GM19043 (cell line): ENCODE data around the gene SEC23IP.
"Not testable (repeated sequence)": the region's sequence is repeated elsewhere in the genome, so short reads cannot be mapped to it uniquely, and the experiment has no call there.

ENCODE experiments used
- ATAC-seq: cut with Tn5 transposase; IDR thresholded peaks from one replicate; pipeline ENCODE4 v1.9.1; 2021; ENCODE audit warnings: low read depth; ENCODE audit not compliant: unreplicated experiment

The SEC23IP gene

DNA sequence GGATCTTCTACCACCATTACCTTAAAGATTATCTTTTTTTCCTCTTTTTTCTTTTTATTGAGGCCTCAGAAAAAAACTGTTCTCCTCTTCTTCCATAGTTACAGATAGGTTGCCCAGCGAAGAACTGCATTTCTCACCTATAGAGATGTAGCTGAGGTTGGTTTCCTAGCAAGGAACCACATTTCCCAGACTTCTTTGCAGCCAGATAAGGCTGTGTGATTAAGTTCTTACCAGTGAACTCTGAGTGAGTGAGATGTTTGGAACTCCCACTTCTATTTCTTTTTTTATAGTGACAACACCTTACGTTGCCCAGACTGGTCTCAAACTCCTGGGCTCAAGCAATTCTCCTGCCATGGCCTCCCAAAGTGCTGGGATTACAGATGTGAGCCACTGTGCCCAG is 14.0 kb upstream of the SEC23IP start:
- no peak for ATAC-seq

- ATAC-seq = not testable (repeated sequence)
These were observed 8.5 kb upstream of the SEC23IP start for GRCh38 chr10:119883901-119884611.

DNA sequence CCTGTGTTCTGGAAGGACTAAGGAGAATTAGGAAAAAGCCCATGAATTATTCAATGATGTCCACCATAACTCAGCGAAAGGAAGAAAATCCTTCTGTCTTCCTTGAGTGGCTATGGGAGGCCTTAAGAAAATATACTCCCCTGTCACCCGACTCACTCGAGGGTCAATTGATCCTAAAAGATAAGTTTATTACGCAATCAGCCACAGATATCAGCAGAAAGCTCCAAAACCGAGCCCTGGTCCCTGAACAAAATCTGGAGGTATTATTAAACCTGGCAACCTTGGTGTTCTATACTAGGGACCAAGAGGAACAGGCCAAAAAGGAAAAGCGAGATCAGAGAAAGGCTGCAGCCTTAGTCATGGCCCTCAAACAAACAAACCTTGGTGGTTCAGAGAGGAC is 6.5 kb upstream of the SEC23IP start:
- ATAC-seq = not testable (repeated sequence)

- not testable (repeated sequence) for ATAC-seq
These were observed 3.8 kb upstream of the SEC23IP start for GRCh38 chr10:119888715-119889114.

DNA sequence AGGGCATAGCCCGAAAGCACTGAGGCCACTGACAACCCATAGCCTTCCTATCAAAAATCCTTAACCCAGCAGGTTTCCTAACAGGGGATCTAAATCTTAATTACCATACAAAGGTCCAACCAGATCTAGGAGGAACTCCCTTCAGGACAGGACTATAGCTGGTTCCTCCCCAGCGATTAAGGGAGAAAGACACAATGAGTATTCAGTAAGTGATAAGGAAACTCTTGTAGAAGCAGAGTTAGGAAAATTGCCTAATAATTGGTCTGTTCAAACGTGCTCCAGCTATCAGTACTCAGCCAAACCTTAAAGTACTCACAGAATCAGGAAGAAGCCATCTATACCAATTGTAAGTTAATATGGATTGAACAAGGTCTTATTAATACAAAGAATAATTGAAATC is 3.3 kb upstream of the SEC23IP start:
- not testable (repeated sequence) for ATAC-seq

DNA sequence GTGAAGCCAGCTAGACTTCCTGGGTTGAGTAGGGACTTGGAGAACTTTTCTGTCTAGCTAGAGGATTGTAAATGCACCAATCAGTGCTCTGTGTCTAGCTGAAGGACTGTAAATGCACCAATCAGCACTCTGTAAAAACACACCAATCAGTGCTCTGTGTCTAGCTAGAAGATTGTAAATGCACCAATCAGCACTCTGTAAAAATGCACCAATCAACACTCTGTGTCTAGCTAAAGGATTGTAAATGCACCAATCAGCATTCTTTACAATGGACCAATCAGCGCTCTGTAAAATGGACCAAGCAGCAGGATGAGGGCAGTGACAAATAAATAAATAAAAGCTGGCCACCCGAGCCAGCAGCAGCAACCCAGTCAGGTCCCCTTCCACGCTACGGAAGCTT is 2.2 kb upstream of the SEC23IP start:
- ATAC-seq = not testable (repeated sequence)

DNA sequence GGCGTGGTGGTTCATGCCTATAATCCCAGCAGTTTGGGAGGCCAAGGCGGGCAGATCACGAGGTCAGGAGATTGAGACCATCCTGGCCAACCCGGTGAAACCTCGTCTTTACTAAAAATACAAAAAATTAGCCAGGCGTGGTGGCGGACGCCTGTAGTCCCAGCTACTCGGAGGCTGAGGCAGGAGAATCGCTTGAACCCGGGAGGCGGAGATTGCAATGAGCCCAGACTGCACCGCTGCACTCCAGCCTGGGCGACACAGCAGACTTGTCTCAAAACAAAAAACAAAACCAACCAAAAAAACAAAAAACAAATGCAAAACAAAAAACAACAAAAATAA is 712 bp upstream of the SEC23IP start:
- not testable (repeated sequence) for ATAC-seq

DNA sequence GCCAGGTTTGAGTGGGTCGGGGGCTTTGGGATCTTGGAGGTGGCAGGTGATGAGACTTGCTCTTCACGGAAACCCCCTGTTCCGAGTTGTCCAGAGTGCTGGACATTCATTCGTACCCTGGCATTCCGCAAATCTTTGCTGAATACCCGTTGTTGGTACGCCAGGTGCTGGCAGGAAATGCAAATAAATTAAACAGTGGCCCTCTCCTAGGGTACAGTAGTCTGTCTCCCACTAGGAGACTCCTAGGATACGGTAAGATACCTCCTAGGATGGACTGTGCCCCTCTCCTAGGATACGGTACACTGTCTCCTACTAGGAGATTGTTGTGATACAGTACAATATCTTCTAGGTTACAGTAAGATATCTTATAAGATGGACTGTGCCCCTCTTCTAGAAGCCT is 544 bp downstream of the SEC23IP start:
- ATAC-seq = no peak

GRCh38 chr10:119893845-119894427 is 1.4 kb downstream of the SEC23IP start:
- ATAC-seq = no peak

DNA sequence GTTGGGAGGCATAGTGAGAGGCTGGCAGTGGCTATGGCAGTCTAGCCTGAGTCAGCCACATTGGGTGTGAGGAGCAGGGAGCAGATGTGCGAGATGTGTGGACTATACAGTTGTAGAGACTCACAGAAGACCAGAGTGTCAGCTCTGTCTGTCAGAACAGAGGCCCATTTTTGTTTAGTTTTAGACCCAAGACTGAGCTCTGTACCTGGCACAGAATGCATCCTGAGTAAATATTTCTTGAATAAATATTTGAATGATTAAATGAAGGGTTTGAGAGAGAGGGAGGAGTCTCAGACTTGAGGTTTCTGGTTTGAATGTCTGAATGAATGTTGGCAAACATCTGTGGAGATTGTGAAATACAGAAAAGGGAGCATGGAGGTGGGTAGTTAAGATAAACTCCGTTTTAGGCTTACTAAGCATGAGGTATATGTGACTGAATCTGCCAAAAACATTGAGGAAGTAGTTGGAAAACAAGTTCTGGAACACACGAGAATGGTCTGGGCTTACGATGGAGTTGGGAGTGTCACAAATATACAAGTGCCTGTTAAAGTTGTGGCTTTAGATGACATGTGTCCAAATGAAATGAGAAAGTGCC is 3.6 kb downstream of the SEC23IP start:
- ATAC-seq = no peak

- ATAC-seq = no peak
These were observed 4.6 kb downstream of the SEC23IP start for GRCh38 chr10:119896937-119897770.

GRCh38 chr10:119898577-119898976 is 6.0 kb downstream of the SEC23IP start:
- ATAC-seq = no peak

DNA sequence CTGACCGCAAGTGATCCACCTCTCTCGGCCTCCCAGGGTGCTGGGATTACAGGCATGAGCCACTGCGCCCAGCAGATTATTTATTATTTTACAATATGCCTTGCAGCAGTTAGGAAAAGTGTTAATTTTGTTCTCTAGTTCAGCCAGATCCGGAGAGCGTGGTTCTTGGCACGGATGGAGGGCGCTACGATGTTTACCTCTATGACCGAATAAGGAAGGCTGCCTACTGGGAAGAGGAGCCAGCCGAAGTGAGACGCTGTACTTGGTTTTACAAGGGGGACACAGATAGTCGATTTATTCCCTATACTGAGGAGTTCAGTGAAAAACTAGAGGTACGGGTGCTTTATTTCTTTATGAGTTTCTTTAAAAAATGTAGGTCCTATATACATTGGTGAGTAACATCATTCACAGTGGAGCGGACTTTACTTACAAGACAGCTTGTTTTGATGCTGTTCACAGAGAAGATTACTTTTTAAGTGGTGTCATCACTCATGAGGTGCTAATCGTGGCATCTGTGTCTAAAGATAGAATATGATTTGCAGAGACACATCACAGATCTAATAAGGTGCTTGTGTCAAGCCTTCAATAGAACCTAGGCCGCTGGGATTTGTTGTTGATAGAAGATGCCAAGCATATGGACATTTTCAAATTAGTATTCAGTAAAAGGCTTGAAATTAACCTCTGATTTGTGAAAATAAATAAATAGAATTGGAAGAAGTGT is 11.6 kb downstream of the SEC23IP start:
- no peak for ATAC-seq

DNA sequence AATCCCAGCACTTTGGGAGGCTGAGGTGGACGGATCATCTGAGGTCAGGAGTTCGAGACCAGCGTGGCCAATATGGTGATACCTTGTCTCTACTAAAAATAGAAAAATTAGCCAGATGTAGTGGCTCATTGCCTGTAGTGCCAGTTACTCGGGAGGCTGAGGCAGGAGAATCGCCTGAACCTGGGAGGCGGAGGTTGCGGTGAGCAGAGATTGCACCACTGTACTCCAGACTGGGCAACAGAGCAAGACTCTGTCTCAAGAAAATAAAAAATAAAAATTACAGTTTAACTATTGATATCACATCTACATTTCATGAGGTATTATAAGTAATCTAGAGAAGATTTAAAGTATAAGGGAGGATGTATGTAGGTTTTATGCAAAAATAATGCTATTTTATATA is 15.2 kb downstream of the SEC23IP start:
- ATAC-seq = not testable (repeated sequence)

DNA sequence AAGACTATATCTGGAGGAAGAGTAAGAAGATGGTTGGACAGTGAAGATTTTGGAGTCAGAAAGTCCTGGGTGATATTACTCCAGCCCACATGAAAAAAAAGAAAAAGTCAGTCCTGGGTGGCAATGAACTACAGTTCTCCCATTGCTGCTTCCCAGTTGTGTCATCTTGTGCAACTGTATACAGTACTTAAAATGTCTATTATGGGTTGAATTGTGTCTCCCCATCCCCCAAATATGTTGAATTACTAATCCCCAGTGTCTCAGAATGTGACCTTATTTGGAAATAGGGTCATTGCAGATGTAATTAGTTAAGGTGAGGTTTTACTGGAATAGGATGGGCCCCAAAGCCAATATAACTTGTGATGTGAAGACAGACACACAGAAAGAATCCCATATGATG is 15.6 kb downstream of the SEC23IP start:
- no peak for ATAC-seq

GRCh38 chr10:119910689-119911088 is 18.2 kb downstream of the SEC23IP start:
- ATAC-seq = no peak

GRCh38 chr10:119917777-119918176 is 25.2 kb downstream of the SEC23IP start:
- no peak for ATAC-seq

- ATAC-seq = no peak
These were observed 26.7 kb downstream of the SEC23IP start for GRCh38 chr10:119919271-119919670.

GRCh38 chr10:119919826-119920225 is 27.3 kb downstream of the SEC23IP start:
- ATAC-seq = peak; percentile 76

DNA sequence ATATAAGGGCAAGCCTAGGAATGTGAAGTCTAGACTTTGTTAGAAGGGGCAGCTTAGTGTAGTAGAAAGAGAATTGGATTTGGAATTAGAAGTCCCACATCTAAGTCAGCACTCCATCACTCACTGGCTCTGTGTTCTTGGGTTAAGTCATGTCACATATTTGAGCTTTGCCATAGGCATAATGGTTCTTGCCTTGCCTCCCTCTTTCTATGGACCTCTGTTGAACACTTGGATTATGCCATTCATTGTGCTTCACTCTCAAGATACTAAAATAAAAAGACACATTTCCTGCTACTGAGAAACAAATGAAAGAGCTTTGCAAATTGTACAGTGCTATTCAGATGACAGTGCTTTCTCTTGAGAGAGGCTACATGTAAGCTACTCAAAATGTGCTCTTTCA is 35.9 kb downstream of the SEC23IP start:
- no peak for ATAC-seq

DNA sequence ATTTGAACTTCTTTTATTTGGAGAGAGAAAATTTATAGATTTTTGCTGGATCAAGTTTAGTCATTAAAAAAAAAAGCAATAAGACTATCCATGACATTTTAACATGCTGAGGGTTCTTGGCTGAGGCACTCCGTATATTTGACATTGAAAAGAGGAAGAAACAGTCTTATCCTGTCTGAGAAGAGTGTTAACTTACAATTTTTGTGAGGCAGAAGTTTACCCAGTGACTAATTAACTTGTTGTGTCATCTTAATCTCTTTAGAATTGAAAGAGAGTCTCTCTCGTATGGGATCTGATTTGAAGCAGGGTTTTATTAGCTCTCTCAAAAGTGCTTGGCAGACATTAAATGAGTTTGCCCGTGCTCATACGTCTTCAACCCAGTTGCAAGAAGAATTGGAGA is 39.3 kb downstream of the SEC23IP start:
- ATAC-seq = no peak
